Mucosa of rectum (tissue), 2 donors: ENCODE results near the gene KLHDC9.

Experiments
- H3K27ac ChIP-seq, 2 donors: one replicate each; pipeline ENCODE4 v1.7.0; 2013; ENCODE audit warnings: inconsistent platforms in 2 of 2, low read depth in 2 of 2, low read length in 2 of 2
- H3K27me3 ChIP-seq, 2 donors: one replicate each; pipeline ENCODE4 v1.7.0; 2013; ENCODE audit warnings: low read length in 2 of 2; ENCODE audit not compliant: control insufficient read depth in 2 of 2, insufficient read depth in 2 of 2
- H3K36me3 ChIP-seq, 2 donors: one replicate each; pipeline ENCODE4 v1.7.0; 2013; ENCODE audit warnings: low read length in 2 of 2; ENCODE audit not compliant: control insufficient read depth in 2 of 2, insufficient read depth in 2 of 2
- H3K4me1 ChIP-seq, 2 donors: one replicate each; pipeline ENCODE4 v1.7.0; 2013; ENCODE audit warnings: low read length in 2 of 2, mild to moderate bottlenecking in 1 of 2; ENCODE audit not compliant: control insufficient read depth in 2 of 2, insufficient read depth in 2 of 2
- H3K4me3 ChIP-seq, 2 donors: one replicate each; pipeline ENCODE4 v1.7.0; 2013; ENCODE audit warnings: low read length in 2 of 2
- H3K9ac ChIP-seq, 2 donors: one replicate each; pipeline ENCODE4 v1.7.0; 2013; ENCODE audit warnings: low read length in 2 of 2, low read depth in 1 of 2, mild to moderate bottlenecking in 1 of 2
- H3K9me3 ChIP-seq, 2 donors: one replicate each; pipeline ENCODE4 v1.7.0; 2013; ENCODE audit warnings: low read length in 2 of 2; ENCODE audit not compliant: control insufficient read depth in 2 of 2
- donor health status: healthy.
- donor health status: Normal muscosa, but diverticular disease.

The KLHDC9 gene

DNA sequence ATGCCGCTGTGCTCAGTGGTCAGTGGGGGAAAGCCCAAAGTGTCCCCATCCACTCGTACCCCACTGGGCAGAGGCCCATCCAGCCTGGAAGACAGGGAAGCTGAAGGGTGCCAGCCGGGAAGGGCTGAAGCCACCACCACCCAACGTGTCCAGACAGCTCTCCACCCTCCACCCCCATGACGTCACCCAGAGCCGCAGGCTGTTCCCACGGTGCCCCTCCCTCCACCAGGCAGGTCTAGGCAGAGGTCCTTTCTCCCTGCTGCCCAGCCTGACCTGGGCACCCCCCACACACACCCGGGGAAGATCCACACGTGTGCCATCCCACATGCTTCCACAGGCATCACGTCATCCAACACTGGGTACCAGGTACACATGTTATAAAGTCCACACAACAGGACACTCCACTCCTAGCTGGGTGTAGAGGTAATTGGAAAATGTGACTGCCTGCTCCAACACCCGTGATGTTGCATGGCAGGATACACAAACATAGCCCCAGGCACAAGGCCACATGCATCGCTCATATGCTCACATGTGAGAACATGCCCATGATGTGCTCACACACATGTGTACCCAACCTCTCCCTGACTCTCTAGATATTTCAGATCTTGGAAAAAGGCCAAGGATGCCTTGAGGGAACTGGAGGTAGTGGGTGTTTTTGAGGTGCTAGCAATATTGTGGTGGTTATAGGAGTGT lies 23.3 kb upstream of the KLHDC9 start:
- H3K36me3 ChIP-seq, result peaks cover 0 to 3% of the 10 kb centered on the region in 2 donors
- H3K9ac ChIP-seq, result no peak overlapping the region
- H3K4me1 ChIP-seq, result peaks cover 0 to 2% of the 10 kb centered on the region in 2 donors
- H3K9me3 ChIP-seq, result no peaks in the 10 kb centered on the region
- no peak overlapping the region for H3K4me3 ChIP-seq
- no peak overlapping the region for H3K27ac ChIP-seq
- H3K27me3 ChIP-seq, result no peaks in the 10 kb centered on the region

DNA sequence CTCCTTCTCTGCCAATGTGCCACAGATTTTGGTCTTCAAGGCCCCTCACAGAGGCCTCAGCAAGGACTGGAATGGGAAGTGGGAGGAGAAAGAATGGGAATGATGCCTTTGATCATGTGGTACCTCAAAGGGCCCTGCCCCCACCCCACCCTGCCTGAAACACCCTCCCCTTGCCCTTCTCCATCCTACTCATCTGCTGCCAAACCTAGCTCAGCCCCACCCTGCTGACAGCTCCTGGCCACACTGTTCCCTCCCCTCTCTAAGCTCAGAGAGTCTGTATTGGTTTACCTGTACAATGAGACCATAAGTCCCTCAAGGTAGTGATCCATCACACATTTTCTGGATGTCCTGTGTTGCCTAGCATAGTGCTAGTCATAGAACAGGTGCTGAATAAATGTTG lies 21.8 kb upstream of the KLHDC9 start:
- Histone ChIP-seq H3K4me3 (no peak overlapping the region), H3K4me1 (peaks cover 0 to 3% of the 10 kb centered on the region in 2 donors), H3K9me3 (no peaks in the 10 kb centered on the region), H3K27me3 (no peaks in the 10 kb centered on the region), H3K9ac (no peak overlapping the region), H3K36me3 (peaks cover 0 to 3% of the 10 kb centered on the region in 2 donors), H3K27ac (no peak overlapping the region)

DNA sequence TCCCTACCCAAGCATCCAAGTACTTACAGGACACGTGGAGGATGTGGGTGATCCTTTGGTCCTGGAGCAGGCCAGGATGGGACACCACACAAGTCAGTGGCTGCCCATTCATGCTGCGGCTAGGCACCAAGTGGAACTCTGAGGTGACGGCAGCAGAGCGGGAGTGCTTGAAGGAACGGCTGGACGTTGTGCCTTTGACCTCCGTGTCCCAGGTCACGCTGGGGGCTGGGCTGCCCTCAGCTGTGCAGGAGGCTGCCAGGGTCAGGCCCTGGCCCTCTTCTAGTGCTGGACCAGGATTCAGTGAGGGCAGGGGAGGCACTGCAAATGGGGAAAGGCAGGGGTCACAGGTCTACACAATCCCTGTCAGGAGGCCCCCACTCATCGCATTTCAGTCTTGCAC lies 20.7 kb upstream of the KLHDC9 start:
- H3K9ac ChIP-seq, result no peak overlapping the region
- H3K4me3 ChIP-seq, result no peak overlapping the region
- no peak overlapping the region for H3K27ac ChIP-seq
- H3K36me3 ChIP-seq, result peaks cover 0 to 3% of the 10 kb centered on the region in 2 donors
- H3K27me3 ChIP-seq, result no peaks in the 10 kb centered on the region
- no peaks in the 10 kb centered on the region for H3K9me3 ChIP-seq
- peaks cover 0 to 3% of the 10 kb centered on the region in 2 donors for H3K4me1 ChIP-seq

DNA sequence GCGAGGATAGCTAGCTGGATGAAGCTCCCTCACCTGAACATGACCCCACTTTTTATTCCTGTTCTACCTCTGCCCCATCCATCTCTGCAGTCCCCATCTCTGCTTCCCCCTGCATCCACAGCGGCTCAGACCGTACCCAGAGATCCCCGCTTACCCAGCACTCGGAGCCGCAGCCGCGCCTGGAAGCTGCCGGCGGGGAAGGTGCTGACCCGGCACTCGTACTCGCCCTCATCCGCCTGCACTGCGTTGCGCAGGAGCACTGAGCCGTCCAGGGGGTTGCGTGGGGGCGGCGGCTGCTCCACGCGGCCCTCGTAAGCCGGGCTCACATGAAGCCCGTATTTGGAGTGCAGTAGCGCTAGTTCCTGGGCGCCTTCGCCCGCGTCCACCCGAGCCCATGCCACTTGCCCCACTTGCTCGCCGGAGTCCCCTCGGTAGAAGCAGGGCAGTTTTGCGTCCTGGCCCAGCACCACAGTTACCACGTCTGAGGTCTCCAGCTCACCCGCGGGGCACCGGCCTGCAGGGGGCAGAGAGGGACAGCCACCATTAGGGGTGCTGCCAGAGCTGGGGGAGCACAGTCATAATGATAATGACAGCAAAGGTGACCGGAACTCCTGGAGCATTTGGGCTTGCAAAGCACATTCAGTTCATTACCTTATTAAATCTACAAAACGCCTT lies 18.6 kb upstream of the KLHDC9 start:
- Histone ChIP-seq H3K4me3 (no peak overlapping the region), H3K27ac (no peak overlapping the region), H3K36me3 (peaks cover 0 to 3% of the 10 kb centered on the region in 2 donors), H3K4me1 (peaks cover 5 to 23% of the 10 kb centered on the region in 2 donors), H3K9me3 (no peaks in the 10 kb centered on the region), H3K9ac (no peak overlapping the region), H3K27me3 (no peaks in the 10 kb centered on the region)

DNA sequence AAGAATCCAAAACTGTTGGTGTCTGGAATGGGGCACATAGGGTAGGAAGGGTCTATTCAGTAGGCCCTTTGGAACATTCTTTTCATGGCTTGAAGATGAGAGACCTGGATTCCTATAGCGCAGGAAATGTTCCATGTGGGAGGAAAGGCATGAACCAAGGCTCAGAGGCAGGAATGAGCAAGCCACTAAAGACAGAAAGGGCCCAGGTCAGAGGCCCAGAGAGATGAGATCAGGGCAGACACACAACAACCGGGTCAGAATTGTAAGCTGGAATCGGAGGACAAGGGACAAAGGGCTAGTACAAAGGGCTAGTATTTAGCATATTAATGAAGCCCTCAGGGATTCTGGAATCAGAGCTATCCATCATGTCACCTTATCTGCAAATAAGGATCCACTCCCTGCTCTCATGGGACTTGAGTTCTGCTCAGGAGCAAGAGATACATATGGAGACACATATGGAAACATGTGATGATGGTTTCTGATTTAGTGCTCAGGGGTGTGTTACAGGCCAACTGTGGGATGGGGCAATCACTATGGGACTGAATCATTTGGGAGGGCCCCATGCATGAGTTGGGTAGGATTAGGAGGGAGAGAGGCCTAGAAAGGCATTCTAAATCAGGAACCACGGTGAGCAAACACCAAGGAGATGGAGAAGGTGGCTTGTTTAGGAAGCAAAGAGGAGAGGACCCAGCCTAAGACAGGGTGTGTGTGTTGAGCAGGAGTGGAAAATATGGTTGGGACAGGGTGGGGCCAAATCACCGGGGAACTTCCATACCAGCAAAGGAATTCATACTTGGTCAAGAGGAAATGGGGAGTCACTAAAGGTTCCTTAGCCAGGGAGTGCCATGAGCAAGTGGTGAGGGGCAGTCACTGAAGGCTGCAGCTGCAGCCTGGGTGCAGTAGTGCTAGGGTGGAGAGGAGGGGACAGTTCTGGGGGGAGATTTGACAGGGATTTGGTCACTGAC lies 17.4 kb upstream of the KLHDC9 start:
- Histone ChIP-seq H3K4me1 (peaks cover 5 to 24% of the 10 kb centered on the region in 2 donors), H3K9ac (no peak overlapping the region), H3K36me3 (no peaks in the 10 kb centered on the region), H3K9me3 (no peaks in the 10 kb centered on the region), H3K27ac (no peak overlapping the region), H3K27me3 (no peaks in the 10 kb centered on the region), H3K4me3 (no peak overlapping the region)

DNA sequence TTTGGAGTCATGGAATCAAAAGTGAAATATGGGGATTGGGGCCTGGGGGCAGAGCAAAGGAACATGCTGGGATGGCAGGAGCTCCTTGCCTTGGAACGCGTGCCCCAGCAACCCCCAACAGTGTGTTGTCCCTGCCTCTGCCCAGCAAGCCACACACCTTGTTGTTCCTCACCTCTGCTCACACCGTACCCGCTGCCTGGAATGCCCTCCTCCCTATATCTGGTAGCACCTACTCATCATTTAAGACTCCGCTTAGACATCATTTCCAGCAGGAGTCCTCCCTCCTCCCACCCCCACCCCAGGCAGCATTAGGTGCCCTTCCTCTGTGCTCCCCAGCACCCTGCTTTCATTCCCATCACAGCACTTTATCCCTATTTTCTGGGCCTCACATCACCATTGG lies 16.6 kb upstream of the KLHDC9 start:
- H3K9me3 ChIP-seq, result no peaks in the 10 kb centered on the region
- no peaks in the 10 kb centered on the region for H3K36me3 ChIP-seq
- no peak overlapping the region for H3K27ac ChIP-seq
- H3K27me3 ChIP-seq, result no peaks in the 10 kb centered on the region
- H3K4me3 ChIP-seq, result no peak overlapping the region
- no peak overlapping the region for H3K9ac ChIP-seq
- H3K4me1 ChIP-seq, result peaks cover 10 to 32% of the 10 kb centered on the region in 2 donors

DNA sequence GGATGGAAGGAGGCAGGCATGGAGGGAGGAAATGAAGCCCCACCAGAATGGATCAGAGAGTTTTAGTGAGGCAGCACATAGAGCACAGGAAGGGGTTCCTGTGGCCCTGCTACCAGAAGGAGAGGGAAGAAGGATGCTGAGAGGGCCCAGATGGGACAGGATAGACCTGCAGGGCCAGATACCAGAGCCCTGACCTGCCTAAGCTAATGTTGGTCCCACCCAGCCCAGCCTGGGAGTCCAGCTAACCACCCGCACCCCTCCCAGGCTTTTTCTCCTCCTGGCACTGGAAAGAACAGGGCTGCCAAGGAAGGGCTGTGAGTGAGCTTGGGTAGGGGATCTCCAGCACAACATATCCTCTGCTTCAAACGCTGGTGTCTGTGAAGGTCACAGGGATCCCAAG lies 15.7 kb upstream of the KLHDC9 start:
- H3K4me1 ChIP-seq, result peaks cover 12 to 41% of the 10 kb centered on the region in 2 donors
- H3K27ac ChIP-seq, result peak overlapping the region in 1 of 2 donors; percentile 80
- H3K27me3 ChIP-seq, result no peaks in the 10 kb centered on the region
- no peak overlapping the region for H3K9ac ChIP-seq
- no peaks in the 10 kb centered on the region for H3K36me3 ChIP-seq
- no peaks in the 10 kb centered on the region for H3K9me3 ChIP-seq
- no peak overlapping the region for H3K4me3 ChIP-seq

DNA sequence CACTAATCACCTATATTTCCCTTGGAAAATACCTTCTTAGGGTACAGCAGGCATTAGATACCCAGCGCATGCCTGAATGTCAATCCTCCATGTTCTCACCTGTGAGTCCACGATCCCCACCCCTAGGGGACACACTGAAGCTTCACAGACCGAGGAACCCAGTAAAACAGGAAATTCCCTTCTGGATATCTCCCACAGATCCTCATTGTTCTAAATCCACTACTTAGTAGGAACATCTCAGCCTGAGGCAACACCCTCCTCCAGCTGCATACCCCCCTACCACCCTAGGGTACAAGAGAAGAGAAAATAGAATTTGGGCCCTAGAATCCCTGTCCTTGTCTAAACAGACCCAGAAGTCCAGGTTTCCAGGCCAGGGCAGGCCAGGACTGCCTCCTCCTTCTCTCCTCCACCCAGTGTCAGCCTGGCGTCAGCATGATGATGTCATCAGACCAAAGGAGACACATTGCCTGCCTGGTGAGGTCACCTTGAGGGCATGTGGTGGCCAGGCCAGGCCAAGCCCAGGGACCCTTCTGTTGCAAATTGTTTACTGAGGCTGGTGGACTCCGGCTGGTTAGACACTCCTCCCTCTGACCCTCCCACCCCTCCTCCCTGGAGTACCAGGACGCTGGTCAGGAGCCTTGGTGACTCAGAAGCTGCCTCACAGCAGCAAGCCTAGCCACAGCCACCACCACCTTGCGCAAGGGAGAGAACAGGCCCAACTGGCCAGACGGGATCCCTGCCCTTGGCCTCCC lies 15.0 kb upstream of the KLHDC9 start:
- H3K9ac ChIP-seq, result peak overlapping the region; percentile 14 to 38
- no peaks in the 10 kb centered on the region for H3K9me3 ChIP-seq
- H3K4me3 ChIP-seq, result no peak overlapping the region
- H3K27ac ChIP-seq, result peak overlapping the region; percentile 65 to 80
- H3K27me3 ChIP-seq, result no peaks in the 10 kb centered on the region
- no peaks in the 10 kb centered on the region for H3K36me3 ChIP-seq
- H3K4me1 ChIP-seq, result peaks cover 12 to 43% of the 10 kb centered on the region in 2 donors

DNA sequence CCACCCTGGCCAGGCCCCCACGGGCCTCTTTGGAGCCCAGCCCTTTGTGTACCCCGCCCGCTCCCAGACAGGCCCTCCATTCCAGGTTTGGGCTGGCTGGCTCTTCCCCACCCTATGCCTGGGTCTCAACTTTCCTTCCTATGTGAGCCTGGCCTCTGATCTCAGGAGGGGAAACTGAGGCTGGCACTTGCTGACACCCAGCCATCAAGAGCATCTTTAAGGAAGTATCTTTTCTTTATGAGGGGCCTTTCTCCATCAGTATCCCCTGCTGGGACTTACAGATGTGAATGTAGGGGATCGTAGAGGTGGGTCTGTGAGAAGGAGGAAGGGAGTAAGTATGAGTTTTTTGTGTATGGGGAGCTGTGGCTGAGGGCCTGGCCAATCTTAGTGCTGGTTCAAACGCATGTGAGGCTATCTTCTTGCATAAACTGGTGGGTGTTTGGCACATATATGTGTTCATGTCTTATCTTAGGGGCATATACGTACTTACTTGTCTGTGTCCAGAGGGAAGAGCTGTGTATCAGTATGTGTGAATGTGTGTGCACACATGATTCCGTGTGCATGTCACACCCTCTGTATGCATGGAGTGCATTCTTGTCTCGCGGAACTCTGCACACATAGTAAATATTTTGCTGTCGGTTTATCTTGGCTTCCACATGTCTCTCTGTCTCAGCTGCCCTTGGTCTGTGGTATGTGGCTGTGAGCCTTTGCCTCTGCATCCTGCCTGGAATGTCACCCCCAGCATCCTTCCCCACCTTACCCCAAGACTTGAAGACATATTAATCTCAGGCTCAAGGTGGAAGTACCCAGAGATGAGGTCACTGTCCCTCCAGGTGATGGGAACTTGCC lies 14.2 kb upstream of the KLHDC9 start:
- H3K4me3 ChIP-seq, result no peak overlapping the region
- peaks cover 12 to 50% of the 10 kb centered on the region in 2 donors for H3K4me1 ChIP-seq
- H3K27ac ChIP-seq, result peak overlapping the region; percentile 65 to 80
- H3K27me3 ChIP-seq, result no peaks in the 10 kb centered on the region
- no peaks in the 10 kb centered on the region for H3K36me3 ChIP-seq
- peak overlapping the region in 1 of 2 donors; percentile 38 for H3K9ac ChIP-seq
- no peaks in the 10 kb centered on the region for H3K9me3 ChIP-seq
